Central memory CD8-positive, alpha-beta T cell (primary cell): ENCODE results near the gene MALAT1.
A peak's percentile ranks its signal among the peaks of the same experiment; 100 is the strongest.
"Not testable (repeated sequence)": the region's sequence is repeated elsewhere in the genome, so short reads cannot be mapped to it uniquely, and the experiment has no call there.

Experiments used
- ATAC-seq: fragments of 150-1000 bp; cut with Tn5 transposase; replicated peaks from 2 replicates; pipeline ENCODE4 v1.10.0; 2022; ENCODE audit warnings: mild to moderate bottlenecking, moderate FRiP score, moderate number of reproducible peaks; ENCODE audit not compliant: poor library complexity, severe bottlenecking; ENCODE audit errors: extremely low read depth
- DNase-seq, 2 donors: peaks; one replicate each; pipeline ENCODE4 v3.0.0; 2021; ENCODE audit warnings: low spot score in 2 of 2
- H3K27ac Mint-ChIP-seq: one replicate; pipeline ENCODE4 v1.8.0; 2022; ENCODE audit warnings: low read depth, mild to moderate bottlenecking, moderate library complexity, mixed read lengths
- H3K27me3 Mint-ChIP-seq: one replicate; pipeline ENCODE4 v1.8.0; 2022; ENCODE audit warnings: mixed read lengths
- H3K36me3 Mint-ChIP-seq: one replicate; pipeline ENCODE4 v1.8.0; 2022; ENCODE audit warnings: mild to moderate bottlenecking, moderate library complexity, mixed read lengths; ENCODE audit not compliant: insufficient read depth
- H3K4me1 Mint-ChIP-seq: one replicate; pipeline ENCODE4 v1.8.0; 2022; ENCODE audit warnings: mixed read lengths
- H3K4me3 Mint-ChIP-seq: one replicate; pipeline ENCODE4 v1.8.0; 2022; ENCODE audit warnings: mild to moderate bottlenecking, moderate library complexity, mixed read lengths
- H3K9me3 Mint-ChIP-seq: one replicate; pipeline ENCODE4 v1.8.0; 2022; ENCODE audit warnings: mixed read lengths

The MALAT1 gene

DNA sequence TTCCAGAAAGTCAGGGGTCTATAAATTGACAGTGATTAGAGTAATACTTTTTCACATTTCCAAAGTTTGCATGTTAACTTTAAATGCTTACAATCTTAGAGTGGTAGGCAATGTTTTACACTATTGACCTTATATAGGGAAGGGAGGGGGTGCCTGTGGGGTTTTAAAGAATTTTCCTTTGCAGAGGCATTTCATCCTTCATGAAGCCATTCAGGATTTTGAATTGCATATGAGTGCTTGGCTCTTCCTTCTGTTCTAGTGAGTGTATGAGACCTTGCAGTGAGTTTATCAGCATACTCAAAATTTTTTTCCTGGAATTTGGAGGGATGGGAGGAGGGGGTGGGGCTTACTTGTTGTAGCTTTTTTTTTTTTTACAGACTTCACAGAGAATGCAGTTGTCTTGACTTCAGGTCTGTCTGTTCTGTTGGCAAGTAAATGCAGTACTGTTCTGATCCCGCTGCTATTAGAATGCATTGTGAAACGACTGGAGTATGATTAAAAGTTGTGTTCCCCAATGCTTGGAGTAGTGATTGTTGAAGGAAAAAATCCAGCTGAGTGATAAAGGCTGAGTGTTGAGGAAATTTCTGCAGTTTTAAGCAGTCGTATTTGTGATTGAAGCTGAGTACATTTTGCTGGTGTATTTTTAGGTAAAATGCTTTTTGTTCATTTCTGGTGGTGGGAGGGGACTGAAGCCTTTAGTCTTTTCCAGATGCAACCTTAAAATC, 5.3 kb downstream of the MALAT1 start:
- Mint-ChIP-seq H3K27ac (no peak overlapping the region), H3K9me3 (no peaks in the 10 kb centered on the region), H3K4me1 (peaks cover 70% of the 10 kb centered on the region), H3K27me3 (no peaks in the 10 kb centered on the region), H3K4me3 (no peak overlapping the region), H3K36me3 (peaks cover 2% of the 10 kb centered on the region)
- DNase-seq (no peak), ATAC-seq (no peak)

DNA sequence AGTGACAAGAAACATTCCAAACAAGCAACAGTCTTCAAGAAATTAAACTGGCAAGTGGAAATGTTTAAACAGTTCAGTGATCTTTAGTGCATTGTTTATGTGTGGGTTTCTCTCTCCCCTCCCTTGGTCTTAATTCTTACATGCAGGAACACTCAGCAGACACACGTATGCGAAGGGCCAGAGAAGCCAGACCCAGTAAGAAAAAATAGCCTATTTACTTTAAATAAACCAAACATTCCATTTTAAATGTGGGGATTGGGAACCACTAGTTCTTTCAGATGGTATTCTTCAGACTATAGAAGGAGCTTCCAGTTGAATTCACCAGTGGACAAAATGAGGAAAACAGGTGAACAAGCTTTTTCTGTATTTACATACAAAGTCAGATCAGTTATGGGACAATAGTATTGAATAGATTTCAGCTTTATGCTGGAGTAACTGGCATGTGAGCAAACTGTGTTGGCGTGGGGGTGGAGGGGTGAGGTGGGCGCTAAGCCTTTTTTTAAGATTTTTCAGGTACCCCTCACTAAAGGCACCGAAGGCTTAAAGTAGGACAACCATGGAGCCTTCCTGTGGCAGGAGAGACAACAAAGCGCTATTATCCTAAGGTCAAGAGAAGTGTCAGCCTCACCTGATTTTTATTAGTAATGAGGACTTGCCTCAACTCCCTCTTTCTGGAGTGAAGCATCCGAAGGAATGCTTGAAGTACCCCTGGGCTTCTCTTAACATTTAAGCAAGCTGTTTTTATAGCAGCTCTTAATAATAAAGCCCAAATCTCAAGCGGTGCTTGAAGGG, 6.0 kb downstream of the MALAT1 start:
- Mint-ChIP-seq H3K9me3 (no peaks in the 10 kb centered on the region), H3K27ac (no peak overlapping the region), H3K27me3 (no peaks in the 10 kb centered on the region), H3K4me1 (peaks cover 70% of the 10 kb centered on the region), H3K4me3 (no peak overlapping the region), H3K36me3 (peaks cover 5% of the 10 kb centered on the region)
- DNase-seq, result no peak
- ATAC-seq, result no peak

- ATAC-seq (no peak), DNase-seq (no peak)
- H3K27me3 Mint-ChIP-seq, result no peaks in the 10 kb centered on the region
- H3K4me1 Mint-ChIP-seq, result peaks cover 73% of the 10 kb centered on the region
- peaks cover 8% of the 10 kb centered on the region for H3K36me3 Mint-ChIP-seq
- H3K9me3 Mint-ChIP-seq, result no peaks in the 10 kb centered on the region
- H3K4me3 Mint-ChIP-seq, result no peak overlapping the region
- peak overlapping the region; percentile 92 for H3K27ac Mint-ChIP-seq
Observed at GRCh38 chr11:65505466-65506289, 6.8 kb downstream of the MALAT1 start.

- H3K36me3 Mint-ChIP-seq, result peaks cover 8% of the 10 kb centered on the region
- peaks cover 70% of the 10 kb centered on the region for H3K4me1 Mint-ChIP-seq
- peak overlapping the region; percentile 92 for H3K27ac Mint-ChIP-seq
- no peak for DNase-seq
- H3K4me3 Mint-ChIP-seq, result no peak overlapping the region
- ATAC-seq, result peak; percentile 3
- H3K27me3 Mint-ChIP-seq, result no peaks in the 10 kb centered on the region
- H3K9me3 Mint-ChIP-seq, result no peaks in the 10 kb centered on the region
Observed at GRCh38 chr11:65506290-65506771, 7.5 kb downstream of the MALAT1 start.

DNA sequence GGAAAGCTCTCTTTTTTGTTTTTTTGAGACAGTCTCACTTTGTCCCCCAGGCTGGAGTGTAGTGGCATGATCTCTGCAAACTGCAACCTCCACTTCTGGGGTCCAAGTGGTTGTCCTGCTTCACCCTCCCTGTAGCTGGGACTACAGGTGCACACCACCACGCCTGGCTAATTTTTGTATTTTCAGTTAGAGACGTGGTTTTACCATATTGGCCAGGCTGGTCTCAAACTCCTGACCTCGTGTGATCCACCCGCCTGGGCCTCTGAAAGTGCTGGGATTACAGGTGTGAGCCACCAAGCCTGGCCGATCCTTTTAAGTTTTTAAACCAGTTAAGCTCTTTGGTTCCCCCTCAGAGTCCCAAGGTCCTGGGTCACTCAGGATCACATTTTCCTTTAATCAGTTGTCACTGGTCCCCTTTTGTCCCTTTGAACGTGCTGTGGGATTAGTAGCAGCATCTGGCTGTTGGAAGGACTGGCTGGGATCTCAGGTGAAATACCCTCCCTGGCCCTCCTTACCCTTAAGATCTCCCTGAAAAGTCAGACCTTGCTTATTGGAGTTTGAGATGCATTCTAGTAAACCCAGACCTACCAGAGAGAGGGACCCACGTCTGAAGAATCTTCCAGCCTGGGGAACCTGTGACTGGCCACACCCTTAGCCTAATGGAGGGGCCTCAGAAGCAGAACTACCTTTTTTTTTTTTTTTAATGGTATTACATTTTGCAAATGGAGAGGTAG, 8.1 kb downstream of the MALAT1 start:
- Mint-ChIP-seq H3K4me1 (peaks cover 64% of the 10 kb centered on the region), H3K9me3 (no peaks in the 10 kb centered on the region), H3K27ac (peak overlapping the region; percentile 92), H3K27me3 (no peaks in the 10 kb centered on the region), H3K36me3 (peaks cover 8% of the 10 kb centered on the region), H3K4me3 (no peak overlapping the region)
- ATAC-seq (peak; percentile 14), DNase-seq (no peak)

GRCh38 chr11:65512311-65512710, 13.5 kb downstream of the MALAT1 start:
- H3K9me3 Mint-ChIP-seq, ATAC-seq, H3K27me3 Mint-ChIP-seq, H3K27ac Mint-ChIP-seq, H3K4me3 Mint-ChIP-seq, DNase-seq: not testable (repeated sequence)
- H3K36me3 Mint-ChIP-seq, result peaks cover 17% of the 10 kb centered on the region
- H3K4me1 Mint-ChIP-seq, result peaks cover 22% of the 10 kb centered on the region

- DNase-seq (no peak), ATAC-seq (no peak)
- peak overlapping the region; percentile 76 for H3K27ac Mint-ChIP-seq
- no peaks in the 10 kb centered on the region for H3K27me3 Mint-ChIP-seq
- no peaks in the 10 kb centered on the region for H3K9me3 Mint-ChIP-seq
- peaks cover 9% of the 10 kb centered on the region for H3K36me3 Mint-ChIP-seq
- peaks cover 10% of the 10 kb centered on the region for H3K4me1 Mint-ChIP-seq
- H3K4me3 Mint-ChIP-seq, result peak overlapping the region; percentile 27
Observed at GRCh38 chr11:65516135-65516968, 17.5 kb downstream of the MALAT1 start.

GRCh38 chr11:65518941-65519549, 20.2 kb downstream of the MALAT1 start:
- ATAC-seq, H3K27ac Mint-ChIP-seq, H3K27me3 Mint-ChIP-seq, H3K9me3 Mint-ChIP-seq, H3K4me3 Mint-ChIP-seq, DNase-seq, H3K36me3 Mint-ChIP-seq: not testable (repeated sequence)
- peaks cover 24% of the 10 kb centered on the region for H3K4me1 Mint-ChIP-seq

DNA sequence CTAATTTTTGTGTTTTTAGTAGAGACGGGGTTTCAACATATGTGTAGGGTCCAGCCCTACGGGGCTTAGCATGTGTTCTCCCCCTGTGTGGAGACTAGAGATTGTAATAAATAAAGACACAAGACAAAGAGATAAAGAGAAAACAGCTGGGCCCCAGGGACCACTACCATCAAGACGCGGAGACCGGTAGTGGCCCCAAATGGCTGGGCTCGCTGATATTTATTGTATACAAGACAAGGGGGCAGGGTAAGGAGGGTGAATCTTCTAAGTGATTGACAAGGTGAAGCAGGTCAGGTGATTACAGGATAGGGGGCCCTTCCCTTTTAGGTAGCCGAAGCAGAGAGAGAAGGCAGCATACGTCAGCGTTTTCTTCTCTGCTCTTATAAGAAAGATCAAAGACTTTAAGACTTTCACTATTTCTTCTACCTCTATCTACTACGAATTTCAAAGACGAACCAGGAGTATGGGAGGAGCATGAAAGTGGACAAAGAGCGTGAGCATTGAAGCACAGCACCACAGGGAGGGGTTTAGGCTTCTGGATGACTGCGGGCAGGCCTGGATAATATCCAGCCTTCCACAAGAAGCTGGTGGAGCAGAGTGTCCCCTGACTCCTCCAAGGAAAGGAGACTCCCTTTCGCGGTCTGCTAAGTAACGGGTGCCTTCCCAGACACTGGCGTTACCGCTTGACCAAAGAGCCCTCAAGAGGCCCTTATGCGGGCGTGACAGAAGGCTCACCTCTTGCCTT, 23.1 kb downstream of the MALAT1 start:
- not testable (repeated sequence) for H3K27ac Mint-ChIP-seq, H3K27me3 Mint-ChIP-seq, ATAC-seq, DNase-seq, H3K9me3 Mint-ChIP-seq, H3K36me3 Mint-ChIP-seq
- Mint-ChIP-seq H3K4me3 (peak overlapping the region; percentile 34), H3K4me1 (peaks cover 31% of the 10 kb centered on the region)

DNA sequence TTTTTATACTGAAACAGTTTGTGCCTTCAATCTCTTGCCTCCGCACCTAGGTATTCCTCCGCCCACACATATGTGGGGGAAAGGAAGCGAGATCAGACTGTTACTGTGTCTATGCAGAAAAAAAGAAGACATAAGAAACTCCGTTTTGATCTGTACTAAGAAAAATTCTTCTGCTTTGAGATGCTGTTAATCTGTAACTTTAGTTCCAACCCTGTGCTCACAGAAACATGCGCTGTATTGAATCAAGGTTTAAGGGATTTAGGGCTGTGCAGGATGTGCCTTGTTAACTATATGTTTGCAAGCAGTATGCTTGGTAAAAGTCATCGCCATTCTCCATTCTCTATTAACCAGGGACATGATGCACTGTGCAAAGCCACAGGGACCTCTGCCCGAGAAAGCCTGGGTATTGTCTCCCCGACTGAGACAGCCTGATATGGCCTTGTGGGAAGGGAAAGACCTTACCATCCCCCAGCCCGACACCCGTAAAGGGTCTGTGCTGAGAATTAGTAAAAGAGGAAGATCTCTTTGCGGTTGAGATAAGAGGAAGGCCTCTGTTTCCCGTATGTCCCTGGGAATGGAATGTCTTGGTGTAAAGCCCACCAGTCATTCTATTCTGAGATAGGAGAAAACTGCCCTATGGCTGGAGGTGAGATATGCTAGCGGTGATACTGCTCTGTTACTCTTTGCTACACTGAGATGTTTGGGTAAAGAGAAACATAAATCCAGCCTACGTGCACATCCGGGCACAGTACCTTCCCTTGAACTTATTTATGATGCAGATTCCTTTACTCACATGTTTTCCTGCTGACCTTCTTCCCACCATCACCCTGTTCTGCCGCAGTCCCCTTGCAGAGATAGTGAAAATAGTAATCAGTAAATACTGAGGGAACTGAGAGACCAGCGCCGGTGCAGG, 24.1 kb downstream of the MALAT1 start:
- H3K9me3 Mint-ChIP-seq, ATAC-seq, H3K36me3 Mint-ChIP-seq, H3K27me3 Mint-ChIP-seq, H3K27ac Mint-ChIP-seq, DNase-seq: not testable (repeated sequence)
- peaks cover 33% of the 10 kb centered on the region for H3K4me1 Mint-ChIP-seq
- peak overlapping the region; percentile 57 for H3K4me3 Mint-ChIP-seq
